Cardiac muscle cell (in vitro differentiated cells and primary cell): ENCODE results near the gene TMEM47. TPM values are rescaled to one million over a fixed set of nuclear protein-coding genes. Genes with fewer than 3 reads are reported as not detected.
A peak's percentile ranks its signal among the peaks of the same experiment; 100 is the strongest.

Source experiments
- DNase-seq, 2 donors: peaks; one replicate each; pipeline versions ENCODE4 v3.0.0 to v3.0.0-alpha.2; 2010 to 2017; ENCODE audit warnings: low read depth in 1 of 2, low spot score in 1 of 2
- H3K27ac ChIP-seq: fragments of 200-600 bp; sonication (generic); 2 replicates; pipeline ENCODE4 v1.5.1; 2016
- H3K27me3 ChIP-seq: fragments of 200-600 bp; sonication (generic); 2 replicates; pipeline ENCODE4 v1.6.0; 2016; ENCODE audit warnings: control low read depth
- H3K36me3 ChIP-seq: fragments of 200-600 bp; sonication (generic); 2 replicates; pipeline ENCODE4 v1.5.1; 2016; ENCODE audit warnings: control low read depth
- H3K4me1 ChIP-seq: fragments of 200-600 bp; sonication (generic); 2 replicates; pipeline ENCODE4 v1.8.1; 2017; ENCODE audit warnings: low read depth, mild to moderate bottlenecking, mixed run types
- H3K4me3 ChIP-seq: fragments of 200-600 bp; sonication (generic); 2 replicates; pipeline ENCODE4 v1.5.1; 2016; ENCODE audit warnings: mild to moderate bottlenecking
- H3K9me3 ChIP-seq: fragments of 200-600 bp; sonication (generic); 2 replicates; pipeline ENCODE4 v1.5.1; 2017; ENCODE audit warnings: low read depth, mild to moderate bottlenecking, control low read depth
- polyA plus RNA-seq: library from polyadenylated mRNA; unstranded; fragments of >200 nt; fragmentation: Nextera tagmentation; extraction: Ambion mirVana; gene quantifications from 2 replicates; pipeline ENCODE4 v1.2.1, GENCODE V29; 2016
- total RNA-seq: library from RNA; depleted of rRNA; stranded (reverse); fragments of >200 nt; gene quantifications from 2 replicates; pipeline ENCODE4 v1.2.3, GENCODE V29; 2016
- TF ChIP-seq, protein P1 (sequence below): IDR thresholded peaks from 2 replicates; pipeline ENCODE4 v1.5.1; 2012; ENCODE audit warnings: low read depth, mild to moderate bottlenecking, low read length

Gene TMEM47
- total RNA-seq (33.3 and 43.7 TPM in 2 replicates), polyA plus RNA-seq (45.1 and 52.6 TPM in 2 replicates)

DNA sequence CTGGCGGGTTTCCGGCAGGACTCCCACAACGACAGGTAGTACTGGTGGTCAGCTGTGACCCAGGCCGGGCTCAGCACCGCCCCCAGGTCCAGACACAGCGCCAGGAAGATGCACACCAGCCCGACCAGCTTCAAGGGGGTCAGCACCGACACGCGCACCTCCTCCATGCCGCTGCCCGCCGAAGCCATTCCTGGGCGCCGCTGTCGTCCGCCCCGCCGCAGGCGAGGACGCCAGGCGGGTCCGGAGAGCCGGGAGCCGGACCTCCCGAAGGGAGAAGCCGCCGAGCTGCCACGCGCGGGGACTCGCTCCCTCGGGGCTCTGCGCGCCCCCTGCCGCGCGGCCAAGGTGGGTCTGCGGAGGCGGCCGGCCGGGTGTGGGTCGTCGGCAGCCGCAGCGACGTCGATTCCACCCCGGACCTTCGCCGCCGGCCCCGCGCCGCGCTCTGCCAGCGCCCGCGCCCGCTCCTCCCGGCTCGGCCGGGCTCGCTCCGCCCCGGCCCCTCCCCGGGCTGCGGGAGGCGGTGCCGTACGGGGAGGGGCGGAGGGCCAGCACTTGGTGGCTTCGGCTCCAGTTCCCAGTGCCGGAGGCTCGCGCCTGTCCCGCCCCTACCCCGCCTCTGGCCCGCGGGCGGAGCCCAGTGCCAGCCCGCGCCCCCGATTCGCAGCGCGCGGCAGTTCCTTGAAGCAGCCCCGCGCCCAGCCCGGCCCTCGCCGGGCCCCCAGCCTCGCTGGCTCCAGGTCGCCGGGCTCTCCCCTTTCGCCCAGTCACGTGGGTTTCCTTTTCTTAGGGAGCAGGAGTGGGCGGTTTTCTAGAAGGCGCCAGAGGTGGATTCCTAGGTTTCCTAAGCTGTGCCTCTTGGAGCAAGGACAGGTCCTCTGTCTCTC is at the start of gene TMEM47:
TSS of gene TMEM47 (minus strand) at position 444 of the 884 bp plus-strand sequence. CDS start at position 188, 256 bp downstream.
- Histone ChIP-seq H3K27me3 (no peaks in the 10 kb centered on the region), H3K27ac (peak within 1 kb of the TSS; percentile 72), H3K9me3 (no peaks in the 10 kb centered on the region), H3K4me3 (peak within 1 kb of the TSS; percentile 77), H3K4me1 (peaks cover 23% of the 10 kb centered on the region), H3K36me3 (no peaks in the 10 kb centered on the region)
- TF ChIP-seq, protein P1, sequence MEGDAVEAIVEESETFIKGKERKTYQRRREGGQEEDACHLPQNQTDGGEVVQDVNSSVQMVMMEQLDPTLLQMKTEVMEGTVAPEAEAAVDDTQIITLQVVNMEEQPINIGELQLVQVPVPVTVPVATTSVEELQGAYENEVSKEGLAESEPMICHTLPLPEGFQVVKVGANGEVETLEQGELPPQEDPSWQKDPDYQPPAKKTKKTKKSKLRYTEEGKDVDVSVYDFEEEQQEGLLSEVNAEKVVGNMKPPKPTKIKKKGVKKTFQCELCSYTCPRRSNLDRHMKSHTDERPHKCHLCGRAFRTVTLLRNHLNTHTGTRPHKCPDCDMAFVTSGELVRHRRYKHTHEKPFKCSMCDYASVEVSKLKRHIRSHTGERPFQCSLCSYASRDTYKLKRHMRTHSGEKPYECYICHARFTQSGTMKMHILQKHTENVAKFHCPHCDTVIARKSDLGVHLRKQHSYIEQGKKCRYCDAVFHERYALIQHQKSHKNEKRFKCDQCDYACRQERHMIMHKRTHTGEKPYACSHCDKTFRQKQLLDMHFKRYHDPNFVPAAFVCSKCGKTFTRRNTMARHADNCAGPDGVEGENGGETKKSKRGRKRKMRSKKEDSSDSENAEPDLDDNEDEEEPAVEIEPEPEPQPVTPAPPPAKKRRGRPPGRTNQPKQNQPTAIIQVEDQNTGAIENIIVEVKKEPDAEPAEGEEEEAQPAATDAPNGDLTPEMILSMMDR: no peak
- peak; percentile 81 to 96 for DNase-seq

DNA sequence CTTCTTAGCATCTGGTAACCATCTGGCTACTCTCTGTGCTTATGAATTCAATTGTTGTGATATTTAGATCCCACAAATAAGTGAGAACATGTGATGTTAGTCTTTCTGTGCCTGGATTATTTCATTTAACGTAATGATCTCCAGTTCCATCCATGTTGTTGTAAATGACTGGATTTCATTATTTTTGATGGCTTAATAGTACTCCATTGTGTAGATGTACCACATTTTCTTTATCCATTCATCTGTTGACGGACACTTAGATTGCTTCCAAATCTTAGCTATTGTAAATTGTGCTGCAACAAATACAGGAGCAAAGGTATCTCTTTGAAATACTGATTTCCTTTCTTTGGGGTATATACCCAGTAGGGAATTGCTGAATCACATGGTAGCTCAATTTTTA is 30.0 kb upstream of the TMEM47 start:
- Histone ChIP-seq H3K36me3 (no peaks in the 10 kb centered on the region), H3K27me3 (no peaks in the 10 kb centered on the region), H3K27ac (no peak overlapping the region), H3K4me3 (no peak overlapping the region), H3K4me1 (no peaks in the 10 kb centered on the region), H3K9me3 (no peaks in the 10 kb centered on the region)
- TF ChIP-seq, protein P1: no peak
- no peak for DNase-seq

DNA sequence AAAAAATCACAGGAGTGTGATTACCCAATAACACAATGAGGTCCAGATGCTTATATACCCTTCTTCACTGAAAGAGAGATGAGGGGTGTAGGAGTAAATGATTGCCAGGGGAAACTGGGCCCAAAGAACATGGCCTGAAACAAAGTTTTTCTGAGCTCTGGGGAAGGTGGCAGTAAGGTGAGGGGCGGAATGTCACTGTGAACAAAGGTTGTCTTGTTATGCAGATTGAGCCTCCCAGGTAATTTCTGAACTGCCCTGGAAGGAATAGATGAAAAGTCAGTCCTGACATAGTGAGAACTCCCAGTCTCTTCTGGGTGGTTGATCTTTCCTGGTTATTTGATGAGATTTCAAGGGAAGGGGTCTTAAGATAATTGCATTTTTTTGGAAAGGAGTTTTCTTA is 2.5 kb upstream of the TMEM47 start:
- no peaks in the 10 kb centered on the region for H3K9me3 ChIP-seq
- H3K27ac ChIP-seq: no peak overlapping the region
- DNase-seq: no peak
- TF ChIP-seq, protein P1: no peak
- H3K27me3 ChIP-seq: no peaks in the 10 kb centered on the region
- no peaks in the 10 kb centered on the region for H3K4me1 ChIP-seq
- no peaks in the 10 kb centered on the region for H3K36me3 ChIP-seq
- H3K4me3 ChIP-seq: no peak overlapping the region

DNA sequence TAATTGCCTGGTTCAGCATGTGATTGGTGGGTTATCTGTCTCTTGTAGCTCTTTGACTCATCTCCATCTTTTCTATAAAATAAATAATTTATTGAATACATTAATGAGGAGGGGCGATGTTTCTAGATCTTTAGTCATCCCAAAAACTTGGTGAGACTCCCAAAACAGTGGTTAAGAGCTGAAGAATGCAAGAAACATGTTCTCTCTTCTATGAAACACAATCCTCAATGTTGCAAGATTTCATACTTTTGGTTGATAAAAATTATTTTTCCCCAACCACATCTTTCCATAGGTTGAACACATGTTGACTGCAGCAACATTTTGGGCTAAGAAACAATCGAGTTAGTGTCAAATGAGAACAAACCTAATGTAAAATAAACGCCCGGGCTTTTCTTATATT is 1.2 kb upstream of the TMEM47 start:
- Histone ChIP-seq H3K4me1 (peaks cover 10% of the 10 kb centered on the region), H3K36me3 (no peaks in the 10 kb centered on the region), H3K9me3 (no peaks in the 10 kb centered on the region), H3K4me3 (no peak overlapping the region), H3K27ac (no peak overlapping the region), H3K27me3 (no peaks in the 10 kb centered on the region)
- TF ChIP-seq, protein P1: no peak
- peak in 1 of 2 donors; percentile 52 for DNase-seq

DNA sequence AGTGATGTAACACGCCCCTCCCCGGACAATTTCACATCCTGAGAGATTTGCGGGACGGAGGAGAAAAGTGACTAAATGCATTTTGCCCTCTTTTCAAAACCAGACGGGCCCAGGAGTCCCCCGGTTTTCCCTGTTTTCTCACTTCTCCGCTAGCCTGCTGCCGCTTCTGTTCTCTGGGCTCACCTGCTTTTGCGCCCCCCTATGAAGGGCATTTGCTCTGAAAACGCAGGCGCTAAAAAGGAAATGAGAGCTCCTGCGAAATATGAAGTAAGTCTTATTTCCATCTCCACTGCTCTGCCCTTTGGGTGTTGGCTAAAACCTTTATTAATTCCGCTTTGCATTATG is 613 bp upstream of the TMEM47 start:
- Histone ChIP-seq H3K36me3 (no peaks in the 10 kb centered on the region), H3K4me1 (peaks cover 17% of the 10 kb centered on the region), H3K9me3 (no peaks in the 10 kb centered on the region), H3K27ac (peak overlapping the region; percentile 44), H3K27me3 (no peaks in the 10 kb centered on the region), H3K4me3 (peak overlapping the region; percentile 77)
- TF ChIP-seq, protein P1: no peak
- DNase-seq: no peak
